Neuronal stem cell (in vitro differentiated cells): ENCODE results near the gene ZNF783.

Experiments used
- DNase-seq: peaks from one replicate; pipeline ENCODE4 v3.0.0-alpha.2; 2013; ENCODE audit warnings: low spot score
- H2AFZ ChIP-seq: one replicate; pipeline ENCODE4 v1.6.1; 2013; ENCODE audit warnings: mild to moderate bottlenecking, low read length, inconsistent platforms
- H2AK5ac ChIP-seq: 2 replicates; pipeline ENCODE4 v1.6.1; 2013; ENCODE audit warnings: low read depth, mild to moderate bottlenecking, inconsistent platforms, low read length, moderate library complexity, mixed read lengths
- H2BK120ac ChIP-seq: 2 replicates; pipeline ENCODE4 v1.6.1; 2013; ENCODE audit warnings: low read depth, mild to moderate bottlenecking, inconsistent platforms, low read length, moderate library complexity, mixed read lengths
- H2BK12ac ChIP-seq: one replicate; pipeline ENCODE4 v1.6.1; 2013; ENCODE audit warnings: low read length, inconsistent platforms
- H2BK15ac ChIP-seq: 2 replicates; pipeline ENCODE4 v1.6.1; 2013; ENCODE audit warnings: mild to moderate bottlenecking, low read length, inconsistent platforms, mixed read lengths
- H2BK5ac ChIP-seq: one replicate; pipeline ENCODE4 v1.6.1; 2013; ENCODE audit warnings: inconsistent platforms, mild to moderate bottlenecking, low read length, moderate library complexity
- H3K14ac ChIP-seq: one replicate; pipeline ENCODE4 v1.6.1; 2013; ENCODE audit warnings: low read length, inconsistent platforms
- H3K18ac ChIP-seq: 2 replicates; pipeline ENCODE4 v1.6.1; 2013; ENCODE audit warnings: low read length, inconsistent platforms
- H3K23ac ChIP-seq: 2 replicates; pipeline ENCODE4 v1.6.1; 2013; ENCODE audit warnings: low read depth, mild to moderate bottlenecking, mixed read lengths, low read length, inconsistent platforms; ENCODE audit not compliant: poor library complexity
- H3K27ac ChIP-seq: replicated peaks from 3 replicates; pipeline ENCODE4 v1.5.1; 2013; ENCODE audit warnings: low read length, inconsistent platforms
- H3K27me3 ChIP-seq, 3 experiments: 2 replicates each; pipeline ENCODE4 v1.6.1; 2013; ENCODE audit warnings: low read length in 3 of 3, mild to moderate bottlenecking in 2 of 3, inconsistent platforms in 1 of 3, low read depth in 1 of 3, mixed read lengths in 1 of 3, moderate library complexity in 1 of 3; ENCODE audit not compliant: control insufficient read depth in 3 of 3, insufficient read depth in 3 of 3
- H3K36me3 ChIP-seq, 2 donors: replicated peaks in 1 of 2; 2 replicates each; pipeline ENCODE4 v1.6.1; 2013; ENCODE audit warnings: low read length in 2 of 2; ENCODE audit not compliant: control insufficient read depth in 2 of 2, insufficient read depth in 2 of 2
- H3K4ac ChIP-seq: 2 replicates; pipeline ENCODE4 v1.6.1; 2013; ENCODE audit warnings: inconsistent platforms, mild to moderate bottlenecking, low read length, moderate library complexity
- H3K4me1 ChIP-seq, 2 donors: 1 replicate in 1 of 2; 2 replicates in 1 of 2; pipeline ENCODE4 v1.6.1; 2013; ENCODE audit warnings: low read length in 2 of 2, low read depth in 1 of 2; ENCODE audit not compliant: control insufficient read depth in 2 of 2, insufficient read depth in 1 of 2
- H3K4me2 ChIP-seq: one replicate; pipeline ENCODE4 v1.6.1; 2013; ENCODE audit warnings: mild to moderate bottlenecking, low read length, inconsistent platforms; ENCODE audit not compliant: insufficient read depth, poor library complexity, severe bottlenecking
- H3K4me3 ChIP-seq, 2 donors: 2 replicates each; pipeline ENCODE4 v1.5.1; 2013; ENCODE audit warnings: low read length in 2 of 2, mild to moderate bottlenecking in 2 of 2, inconsistent platforms in 1 of 2, moderate library complexity in 1 of 2
- H3K79me1 ChIP-seq: one replicate; pipeline ENCODE4 v1.6.1; 2013; ENCODE audit warnings: low read depth, mild to moderate bottlenecking, inconsistent platforms, low read length, moderate library complexity
- H3K9ac ChIP-seq: one replicate; pipeline ENCODE4 v1.6.1; 2013; ENCODE audit warnings: mild to moderate bottlenecking, low read depth, low read length, inconsistent platforms; ENCODE audit not compliant: poor library complexity
- H3K9me3 ChIP-seq, 2 donors: replicated peaks in 1 of 2; 2 replicates each; pipeline versions ENCODE3 to v1.6.1; 2013; ENCODE audit warnings: low read length in 2 of 2, mild to moderate bottlenecking in 2 of 2, inconsistent platforms in 1 of 2, low read depth in 1 of 2, mixed read lengths in 1 of 2, moderate library complexity in 1 of 2; ENCODE audit not compliant: control insufficient read depth in 2 of 2, insufficient read depth in 1 of 2
- H4K8ac ChIP-seq: one replicate; pipeline ENCODE4 v1.6.1; 2013; ENCODE audit warnings: low read depth, mild to moderate bottlenecking, inconsistent platforms, low read length, moderate library complexity
- H4K91ac ChIP-seq: one replicate; pipeline ENCODE4 v1.6.1; 2013; ENCODE audit warnings: low read length, low read depth, mild to moderate bottlenecking, inconsistent platforms; ENCODE audit not compliant: poor library complexity
- WGBS, 2 donors: extraction: QIAGEN DNeasy Blood & Tissue Kit; methylation state at CpG; one replicate each; pipeline ENCODE4 v1.1.7; 2013; ENCODE audit warnings: missing lambda C conversion rate in 2 of 2, mixed read lengths in 1 of 2; ENCODE audit not compliant: insufficient read length in 2 of 2, insufficient replicate concordance in 1 of 2; ENCODE audit errors: extremely low coverage in 2 of 2; 5-methylcytosine and 5-hydroxymethylcytosine counted together

Gene ZNF783

GRCh38 chr7:149218469-149219420 lies 43.3 kb upstream of the ZNF783 start:
- no peak overlapping the region for H3K27ac ChIP-seq

GRCh38 chr7:149220534-149220933 lies 41.5 kb upstream of the ZNF783 start:
- Histone ChIP-seq H3K4ac (no peak overlapping the region), H3K4me2 (no peak overlapping the region), H3K18ac (no peak overlapping the region), H4K91ac (no peak overlapping the region), H3K4me1 (no peaks in the 10 kb centered on the region), H3K9ac (no peak overlapping the region), H3K9me3 (no peaks in the 10 kb centered on the region), H3K79me1 (peaks cover 2% of the 10 kb centered on the region), H3K36me3 (peaks cover 41 to 83% of the 10 kb centered on the region in 2 donors), H2BK15ac (no peak overlapping the region), H3K23ac (no peak overlapping the region), H2BK12ac (no peak overlapping the region), H4K8ac (no peak overlapping the region), H2BK5ac (no peak overlapping the region), H2AFZ (no peak overlapping the region), H2BK120ac (no peak overlapping the region), H2AK5ac (no peak overlapping the region), H3K14ac (no peak overlapping the region), H3K27ac (no peak overlapping the region), H3K27me3 (no peaks in the 10 kb centered on the region), H3K4me3 (no peak overlapping the region)
- DNase-seq = no peak
- WGBS, 2 donors = no CpG with 5 or more reads among the region's 6 CpGs

More at GRCh38 chr7:149218469-149219420, 43.3 kb upstream of the ZNF783 start:
- Histone ChIP-seq H3K4me3 (no peak overlapping the region), H3K4me2 (no peak overlapping the region), H2AFZ (no peak overlapping the region), H2BK12ac (no peak overlapping the region), H2BK5ac (no peak overlapping the region), H3K14ac (no peak overlapping the region), H3K23ac (no peak overlapping the region), H3K9me3 (no peaks in the 10 kb centered on the region), H3K36me3 (peaks cover 42 to 86% of the 10 kb centered on the region in 2 donors), H2AK5ac (no peak overlapping the region), H2BK15ac (no peak overlapping the region), H3K27me3 (no peaks in the 10 kb centered on the region), H3K79me1 (peaks cover 2% of the 10 kb centered on the region), H3K9ac (no peak overlapping the region), H2BK120ac (no peak overlapping the region), H3K18ac (no peak overlapping the region), H4K8ac (no peak overlapping the region), H3K4me1 (no peaks in the 10 kb centered on the region), H3K4ac (no peak overlapping the region), H4K91ac (no peak overlapping the region)
- no peak for DNase-seq
- WGBS, 2 donors = no CpG with 5 or more reads among the region's 10 CpGs

GRCh38 chr7:149223176-149223575 lies 38.8 kb upstream of the ZNF783 start:
- Histone ChIP-seq H3K23ac (no peak overlapping the region), H3K4me1 (no peaks in the 10 kb centered on the region), H2BK5ac (no peak overlapping the region), H3K4ac (no peak overlapping the region), H2BK12ac (no peak overlapping the region), H3K36me3 (peaks cover 33 to 65% of the 10 kb centered on the region in 2 donors), H2AFZ (no peak overlapping the region), H3K27me3 (no peaks in the 10 kb centered on the region), H3K9ac (no peak overlapping the region), H3K4me2 (no peak overlapping the region), H2AK5ac (no peak overlapping the region), H3K4me3 (no peak overlapping the region), H2BK15ac (no peak overlapping the region), H3K79me1 (peaks cover 2% of the 10 kb centered on the region), H3K9me3 (no peaks in the 10 kb centered on the region), H4K91ac (no peak overlapping the region), H3K14ac (no peak overlapping the region), H2BK120ac (no peak overlapping the region), H4K8ac (no peak overlapping the region), H3K18ac (no peak overlapping the region), H3K27ac (no peak overlapping the region)
- no peak for DNase-seq
- WGBS, 2 donors = no CpG with 5 or more reads among the region's 8 CpGs

GRCh38 chr7:149223761-149224160 lies 38.2 kb upstream of the ZNF783 start:
- Histone ChIP-seq H3K27ac (no peak overlapping the region), H3K9ac (no peak overlapping the region), H3K79me1 (peaks cover 2% of the 10 kb centered on the region), H4K8ac (no peak overlapping the region), H2BK120ac (no peak overlapping the region), H3K27me3 (no peaks in the 10 kb centered on the region), H2AK5ac (no peak overlapping the region), H2BK12ac (no peak overlapping the region), H2BK15ac (no peak overlapping the region), H3K4me3 (no peak overlapping the region), H3K4me2 (no peak overlapping the region), H4K91ac (no peak overlapping the region), H3K9me3 (no peaks in the 10 kb centered on the region), H3K4ac (no peak overlapping the region), H3K36me3 (peaks cover 29 to 59% of the 10 kb centered on the region in 2 donors), H2AFZ (no peak overlapping the region), H3K18ac (no peak overlapping the region), H3K4me1 (no peaks in the 10 kb centered on the region), H3K14ac (no peak overlapping the region), H3K23ac (no peak overlapping the region), H2BK5ac (no peak overlapping the region)
- DNase-seq = no peak
- WGBS, 2 donors = no CpG with 5 or more reads among the region's 39 CpGs
